ENCODE measurements around the gene SF3B3.

The SF3B3 gene

GRCh38 chr16:70556063-70556462, 32.4 kb downstream of the SF3B3 start:
- H4K20me1 ChIP-seq (ENCODE audit: insufficient read depth, low read length): peaks cover 66% of the 10 kb centered on the region
- H3K27me3 ChIP-seq (ENCODE audit: low read depth, low read length): no peaks in the 10 kb centered on the region
- H3K4me3 ChIP-seq (ENCODE audit: low read length): no peak overlapping the region
- TF ChIP-seq, protein P1, sequence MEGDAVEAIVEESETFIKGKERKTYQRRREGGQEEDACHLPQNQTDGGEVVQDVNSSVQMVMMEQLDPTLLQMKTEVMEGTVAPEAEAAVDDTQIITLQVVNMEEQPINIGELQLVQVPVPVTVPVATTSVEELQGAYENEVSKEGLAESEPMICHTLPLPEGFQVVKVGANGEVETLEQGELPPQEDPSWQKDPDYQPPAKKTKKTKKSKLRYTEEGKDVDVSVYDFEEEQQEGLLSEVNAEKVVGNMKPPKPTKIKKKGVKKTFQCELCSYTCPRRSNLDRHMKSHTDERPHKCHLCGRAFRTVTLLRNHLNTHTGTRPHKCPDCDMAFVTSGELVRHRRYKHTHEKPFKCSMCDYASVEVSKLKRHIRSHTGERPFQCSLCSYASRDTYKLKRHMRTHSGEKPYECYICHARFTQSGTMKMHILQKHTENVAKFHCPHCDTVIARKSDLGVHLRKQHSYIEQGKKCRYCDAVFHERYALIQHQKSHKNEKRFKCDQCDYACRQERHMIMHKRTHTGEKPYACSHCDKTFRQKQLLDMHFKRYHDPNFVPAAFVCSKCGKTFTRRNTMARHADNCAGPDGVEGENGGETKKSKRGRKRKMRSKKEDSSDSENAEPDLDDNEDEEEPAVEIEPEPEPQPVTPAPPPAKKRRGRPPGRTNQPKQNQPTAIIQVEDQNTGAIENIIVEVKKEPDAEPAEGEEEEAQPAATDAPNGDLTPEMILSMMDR (IDR thresholded peaks at IDR 0.05; ENCODE audit: low read depth, low read length): no peak
- TF ChIP-seq EZH2phosphoT487 (IDR thresholded peaks at IDR 0.05; ENCODE audit: low read depth): no peak
- H3K4me1 ChIP-seq (ENCODE audit: low read length): no peaks in the 10 kb centered on the region
- H3K9me3 ChIP-seq (ENCODE audit: insufficient read depth, low read length): no peaks in the 10 kb centered on the region
- no peak overlapping the region for H2AFZ ChIP-seq (ENCODE audit: low read depth, low read length)
- H3K27ac ChIP-seq (ENCODE audit: low read length): no peak overlapping the region
- peaks cover 71% of the 10 kb centered on the region for H3K79me2 ChIP-seq (ENCODE audit: low read length)
- no peak overlapping the region for H3K4me2 ChIP-seq (ENCODE audit: low read length)
- peaks cover 84% of the 10 kb centered on the region for H3K36me3 ChIP-seq (replicated peaks; ENCODE audit: low read depth, low read length)
- no peak overlapping the region for H3K9ac ChIP-seq (ENCODE audit: low read length)

GRCh38 chr16:70561623-70562022, 38.0 kb downstream of the SF3B3 start:
- Histone ChIP-seq H3K4me3 (ENCODE audit: low read length) (no peak overlapping the region), H3K79me2 (ENCODE audit: low read length) (peaks cover 46% of the 10 kb centered on the region), H4K20me1 (ENCODE audit: insufficient read depth, low read length) (peaks cover 45% of the 10 kb centered on the region), H3K4me1 (ENCODE audit: low read length) (no peaks in the 10 kb centered on the region), H3K4me2 (ENCODE audit: low read length) (no peak overlapping the region), H3K9me3 (ENCODE audit: insufficient read depth, low read length) (no peaks in the 10 kb centered on the region), H2AFZ (ENCODE audit: low read depth, low read length) (no peak overlapping the region), H3K36me3 (replicated peaks; ENCODE audit: low read depth, low read length) (peaks cover 85% of the 10 kb centered on the region), H3K27ac (ENCODE audit: low read length) (no peak overlapping the region), H3K27me3 (ENCODE audit: low read depth, low read length) (no peaks in the 10 kb centered on the region), H3K9ac (ENCODE audit: low read length) (no peak overlapping the region)
- TF ChIP-seq, protein P1 (IDR thresholded peaks at IDR 0.05; ENCODE audit: low read depth, low read length): no peak
- TF ChIP-seq EZH2phosphoT487 (IDR thresholded peaks at IDR 0.05; ENCODE audit: low read depth): no peak

GRCh38 chr16:70563636-70564035, 40.0 kb downstream of the SF3B3 start:
- Histone ChIP-seq H3K9ac (ENCODE audit: low read length) (no peak overlapping the region), H3K9me3 (ENCODE audit: insufficient read depth, low read length) (no peaks in the 10 kb centered on the region), H3K27me3 (ENCODE audit: low read depth, low read length) (no peaks in the 10 kb centered on the region), H3K27ac (ENCODE audit: low read length) (no peak overlapping the region), H3K79me2 (ENCODE audit: low read length) (peaks cover 39% of the 10 kb centered on the region), H2AFZ (ENCODE audit: low read depth, low read length) (no peak overlapping the region), H3K36me3 (replicated peaks; ENCODE audit: low read depth, low read length) (peaks cover 82% of the 10 kb centered on the region), H3K4me1 (ENCODE audit: low read length) (no peaks in the 10 kb centered on the region), H3K4me2 (ENCODE audit: low read length) (no peak overlapping the region), H4K20me1 (ENCODE audit: insufficient read depth, low read length) (peaks cover 52% of the 10 kb centered on the region), H3K4me3 (ENCODE audit: low read length) (no peak overlapping the region)
- TF ChIP-seq, protein P1 (IDR thresholded peaks at IDR 0.05; ENCODE audit: low read depth, low read length): no peak
- no peak for TF ChIP-seq EZH2phosphoT487 (IDR thresholded peaks at IDR 0.05; ENCODE audit: low read depth)

GRCh38 chr16:70565053-70565452, 41.4 kb downstream of the SF3B3 start:
- Histone ChIP-seq H3K9ac (ENCODE audit: low read length) (no peak overlapping the region), H4K20me1 (ENCODE audit: insufficient read depth, low read length) (peaks cover 57% of the 10 kb centered on the region), H3K4me2 (ENCODE audit: low read length) (no peak overlapping the region), H3K4me3 (ENCODE audit: low read length) (no peak overlapping the region), H3K27ac (ENCODE audit: low read length) (no peak overlapping the region), H3K36me3 (replicated peaks; ENCODE audit: low read depth, low read length) (peaks cover 85% of the 10 kb centered on the region), H3K4me1 (ENCODE audit: low read length) (no peaks in the 10 kb centered on the region), H2AFZ (ENCODE audit: low read depth, low read length) (no peak overlapping the region), H3K79me2 (ENCODE audit: low read length) (peaks cover 36% of the 10 kb centered on the region), H3K9me3 (ENCODE audit: insufficient read depth, low read length) (no peaks in the 10 kb centered on the region), H3K27me3 (ENCODE audit: low read depth, low read length) (no peaks in the 10 kb centered on the region)
- TF ChIP-seq EZH2phosphoT487 (IDR thresholded peaks at IDR 0.05; ENCODE audit: low read depth): no peak
- TF ChIP-seq, protein P1 (IDR thresholded peaks at IDR 0.05; ENCODE audit: low read depth, low read length): no peak
